ENCODE measurements around the gene CACNB4. TPM values are rescaled to one million over a fixed set of nuclear protein-coding genes. Genes with fewer than 3 reads are reported as not detected.

CACNB4 gene
- total and polyA plus RNA-seq, 9 of the 15 experiments (the other 6 are each of a cell fraction or from before 2014, with no cell fraction given): 0.01 to 0.20 (median 0.04) TPM; not detected in 1

GRCh38 chr2:151816843-151817242 is 282.0 kb downstream of the CACNB4 start:
- intact Hi-C loops (cut with micrococcal nuclease) (no loop called here), in situ Hi-C loops (cut with MboI) (no loop called here)
- no peaks in the 10 kb centered on the region for H4K20me1 ChIP-seq (replicated peaks; ENCODE audit: control insufficient read depth, insufficient read depth, low read length)
- peak overlapping the region; percentile 53 for H3K4me2 ChIP-seq (ENCODE audit: insufficient read depth, low read length)
- H3K9me3 ChIP-seq (replicated peaks; ENCODE audit: control insufficient read depth, insufficient read depth, low read depth, low read length): no peaks in the 10 kb centered on the region
- H3K4me3 ChIP-seq: no peak overlapping the region
- no TSS peak for BruUV-seq (replicated peaks)
- peak overlapping the region; percentile 71 for H3K27ac ChIP-seq (ENCODE audit: extremely low read depth, low read depth, low read length)
- peaks cover 8 to 21% of the 10 kb centered on the region in 2 experiments; a peak in 3 of 5 replicates for H3K4me1 ChIP-seq (replicated peaks in 1 of 2; ENCODE audit: control insufficient read depth in 2 of 2, insufficient read depth in 2 of 2, low read length in 2 of 2)
- H3K36me3 ChIP-seq (ENCODE audit: control insufficient read depth, insufficient read depth, low read length): peaks cover 60% of the 10 kb centered on the region
- 64% methylated on average over 2 of the region's 2 CpGs for WGBS (ENCODE audit: insufficient coverage, low coverage, missing lambda C conversion rate)
- ChIA-PET POLR2A (interaction anchor here (1.3 to 3.6 kb wide), 4 partner anchors 9 to 32 kb away, joined by 3 to 34 read pairs (median 8); partner anchors contain the start of gene ARL5A), CTCF (ENCODE audit: low intra/inter-chr PET ratio) (no interaction called here)
- ATAC-seq (peak; percentile 56), FAIRE-seq (peak; percentile 63), DNase-seq (ENCODE audit: extremely low read depth in 1 of 4, low spot score in 3 of 4) (no peak)
- H3K27me3 ChIP-seq (ENCODE audit: control insufficient read depth in 2 of 2, insufficient read depth in 2 of 2, low read length in 2 of 2): no peaks in the 10 kb centered on the region
- peak overlapping the region in 1 of 2 experiments; percentile 22; a peak in 2 of 4 replicates for H3K9ac ChIP-seq (ENCODE audit: insufficient read depth in 1 of 2, low read depth in 2 of 2, low read length in 2 of 2)
- peaks cover 75% of the 10 kb centered on the region for H3K79me2 ChIP-seq (ENCODE audit: control insufficient read depth, insufficient read depth, low read length)
- H2AFZ ChIP-seq (ENCODE audit: low read depth, low read length): no peak overlapping the region
- TF ChIP-seq U2AF1 (optimal IDR thresholded peaks at IDR 0.05; ENCODE audit: low read depth, low read length): no peak
- no peak for TF ChIP-seq TSHZ1 (CRISPR knock-in tag; IDR thresholded peaks at IDR 0.05)
- TF ChIP-seq ZKSCAN1 (IDR thresholded peaks at IDR 0.05; ENCODE audit: low read depth, low read length): no peak
- peak; percentile 15; the same call in 1 of the 2 replicates for TF ChIP-seq EP400 (IDR thresholded peaks at IDR 0.05)
- no peak for TF ChIP-seq TFAM (CRISPR knock-in tag; conservative IDR thresholded peaks at IDR 0.05)
- no peak for TF ChIP-seq NFXL1 (CRISPR knock-in tag; IDR thresholded peaks at IDR 0.05)
- TF ChIP-seq RFX1 (IDR thresholded peaks at IDR 0.05): 0 out of 2 replicates have a peak, but pooled peaks have one; percentile 4
- TF ChIP-seq MTA1 (IDR thresholded peaks at IDR 0.05; ENCODE audit: borderline replicate concordance): no peak
- no peak for TF ChIP-seq MITF (IDR thresholded peaks at IDR 0.05)
- no peaks in the 10 kb centered on the region for H3K9me1 ChIP-seq (ENCODE audit: control insufficient read depth, insufficient read depth, low read length)

All from K562 (cell line).